ENCODE data around the gene GAPDHS. TPM values are rescaled to one million over a fixed set of nuclear protein-coding genes. Genes with fewer than 3 reads are reported as not detected.

The GAPDHS gene
- total and polyA plus RNA-seq, 2 of the 13 experiments (the other 11 are each of a cell fraction or from before 2014, with no cell fraction given): not detected

GRCh38 chr19:35563207-35563829 lies 30.1 kb downstream of the GAPDHS start, which contains the start of gene ATP4A (continued):
- TF ChIP-seq ZUFSP (CRISPR knock-in tag; IDR thresholded peaks at IDR 0.05; ENCODE audit: borderline replicate concordance) (no peak), ZBTB4 (CRISPR knock-in tag; IDR thresholded peaks at IDR 0.05; ENCODE audit: borderline replicate concordance) (no peak)

GRCh38 chr19:35565016-35565856 lies 32.0 kb downstream of the GAPDHS start:
- H2AFZ ChIP-seq (ENCODE audit: low read length): no peak overlapping the region
- H3K4me2 ChIP-seq (ENCODE audit: low read depth, low read length): peak overlapping the region; percentile 21; the same call in 1 of the 2 replicates
- intact Hi-C loops (cut with micrococcal nuclease; ENCODE audit: unreplicated experiment): no loop called here
- POLR2A ChIA-PET: no interaction called here
- no peaks in the 10 kb centered on the region for H4K20me1 ChIP-seq (ENCODE audit: insufficient read depth, low read length)
- no TSS peak for BruUV-seq (replicated peaks)
- no peak overlapping the region for H3K4me3 ChIP-seq (replicated peaks in 1 of 3; ENCODE audit: insufficient read depth in 1 of 3, low read depth in 2 of 3, low read length in 3 of 3)
- DNase-seq (ENCODE audit: low spot score) (no peak), ATAC-seq (peak; percentile 16; the same call in 1 of the 3 replicates), FAIRE-seq (no peak)
- CTCF ChIA-PET (ENCODE audit: low intra/inter-chr PET ratio, low total read pairs): no interaction called here
- in situ Hi-C loops (cut with HindIII; ENCODE audit: extremely low pct_ligation_motif_present, low pct_unique_long_range_greater_than_20kb): no loop called here
- H3K9ac ChIP-seq (ENCODE audit: insufficient read depth, low read depth, low read length): no peak overlapping the region
- no peaks in the 10 kb centered on the region for H3K36me3 ChIP-seq (replicated peaks in 1 of 2; ENCODE audit: control insufficient read depth in 1 of 2, insufficient read depth in 2 of 2, low read length in 2 of 2)
- H3K79me2 ChIP-seq (ENCODE audit: insufficient read depth, low read length): no peaks in the 10 kb centered on the region
- WGBS (ENCODE audit: low lambda C conversion rate): 26% methylated on average over 5 of the region's 12 CpGs
- H3K27me3 ChIP-seq (ENCODE audit: control insufficient read depth in 1 of 2, insufficient read depth in 2 of 2, low read length in 2 of 2): peaks cover 0 to 16% of the 10 kb centered on the region in 2 experiments; a peak in 2 of 5 replicates
- H3K27ac ChIP-seq (ENCODE audit: extremely low read length, insufficient read depth, low read length): peak overlapping the region; percentile 11
- H3K4me1 ChIP-seq (ENCODE audit: insufficient read depth, low read length): peaks cover 42% of the 10 kb centered on the region
- no peaks in the 10 kb centered on the region for H3K9me3 ChIP-seq (ENCODE audit: low read length)
- TF ChIP-seq ZNF629 (CRISPR knock-in tag; conservative IDR thresholded peaks at IDR 0.05) (0 out of 2 replicates have a peak, but pooled peaks have one; percentile 30), ATF2 (CRISPR knock-in tag; IDR thresholded peaks at IDR 0.05) (0 out of 2 replicates have a peak, but pooled peaks have one; percentile 20), ADNP (CRISPR knock-in tag; IDR thresholded peaks at IDR 0.05) (peak; percentile 39; the same call in 1 of the 2 replicates), ZBTB1 (CRISPR knock-in tag; IDR thresholded peaks at IDR 0.05; ENCODE audit: borderline replicate concordance) (no peak), ZNF570 (CRISPR knock-in tag; IDR thresholded peaks at IDR 0.05; ENCODE audit: borderline replicate concordance) (no peak), ESRRA (CRISPR knock-in tag; IDR thresholded peaks at IDR 0.05; ENCODE audit: low read depth) (peak; percentile 77; the same call in 1 of the 2 replicates), FOXA1 (IDR thresholded peaks at IDR 0.05) (no peak), FOXA1 (CRISPR knock-in tag; IDR thresholded peaks at IDR 0.05) (no peak), HNF4G (IDR thresholded peaks at IDR 0.05; ENCODE audit: borderline replicate concordance, low read depth, low read length) (peak; percentile 22; the same call in 1 of the 2 replicates), HNF4G (CRISPR knock-in tag; IDR thresholded peaks at IDR 0.05; ENCODE audit: borderline replicate concordance, low read depth) (no peak), MTA1 (CRISPR knock-in tag; IDR thresholded peaks at IDR 0.05; ENCODE audit: borderline replicate concordance) (0 out of 2 replicates have a peak, but pooled peaks have one; percentile 2)
